HepG2 (cell line): ENCODE results near the gene TBX21. TPM values are rescaled to one million over a fixed set of nuclear protein-coding genes. Genes with fewer than 3 reads are reported as not detected.

Experiments used
- ATAC-seq: fragments of 200-7000 bp; cut with Tn5 transposase; 3 replicates; pipeline ENCODE4 v1.9.1; 2020; ENCODE audit warnings: mild to moderate bottlenecking, moderate library complexity
- BruUV-seq: library from RNA; stranded (reverse); fragments of 400-500 nt; replicated peaks from 2 replicates; lab custom pipeline; 2021; lab: Mats Ljungman, UMichigan
- CTCF ChIA-PET: fragments of 300-600 bp; formaldehyde crosslinking; extraction: SDS; loops from one replicate; lab custom pipeline; 2021; ENCODE audit warnings: low total read pairs, inconsistent platforms, low intra/inter-chr PET ratio; lab: Yijun Ruan, JAX
- POLR2A ChIA-PET: fragments of 350-600 bp; sonication (Branson Sonifier 250); formaldehyde crosslinking; loops from one replicate; lab custom pipeline; 2020; ENCODE audit warnings: antibody characterized with exemption, inconsistent platforms; lab: Yijun Ruan, JAX
- DNase-seq: peaks from one replicate; pipeline ENCODE4 v3.0.0-alpha.2; 2015; ENCODE audit warnings: low spot score
- FAIRE-seq: peaks from 3 replicates; lab custom pipeline; 2011; peaks lifted over from hg19 to GRCh38; lab: Jason Lieb, UNC
- H2AFZ ChIP-seq: one replicate; pipeline ENCODE4 v1.6.1; 2011; ENCODE audit warnings: low read length, inconsistent platforms
- H3K27ac ChIP-seq: fragments of 300-600 bp; 3 replicates; pipeline ENCODE4 v1.8.0; 2011; ENCODE audit warnings: mixed run types, mild to moderate bottlenecking, mixed read lengths, low read length, inconsistent platforms; ENCODE audit not compliant: insufficient read depth; ENCODE audit errors: extremely low read length
- H3K27me3 ChIP-seq, 2 experiments: fragments of 200-600 bp in 1 of 2; 2 replicates in 1 of 2; 3 replicates in 1 of 2; pipeline versions ENCODE4 v1.6.0 to v1.8.0; 2011; ENCODE audit warnings: low read length in 2 of 2, mild to moderate bottlenecking in 2 of 2, moderate library complexity in 2 of 2, inconsistent platforms in 1 of 2; ENCODE audit not compliant: insufficient read depth in 2 of 2, control insufficient read depth in 1 of 2
- H3K36me3 ChIP-seq, 2 experiments: fragments of 200-600 bp in 1 of 2; replicated peaks in 1 of 2; 2 replicates in 1 of 2; 3 replicates in 1 of 2; pipeline versions ENCODE4 v1.5.1 to v1.8.0; 2011; ENCODE audit warnings: low read length in 2 of 2, inconsistent platforms in 1 of 2; ENCODE audit not compliant: insufficient read depth in 2 of 2, control insufficient read depth in 1 of 2
- H3K4me1 ChIP-seq: 2 replicates; pipeline ENCODE4 v1.5.1; 2012; ENCODE audit warnings: low read length, inconsistent platforms; ENCODE audit not compliant: insufficient read depth
- H3K4me2 ChIP-seq: 2 replicates; pipeline ENCODE4 v1.6.0; 2011; ENCODE audit warnings: low read depth, low read length, inconsistent platforms
- H3K4me3 ChIP-seq, 3 experiments: fragments of 200-600 bp in 1 of 3; sonication (generic), shearing (Covaris generic) in 1 of 3; replicated peaks in 1 of 3; 2 replicates each; pipeline ENCODE4 v1.5.1; 2011 to 2016; ENCODE audit warnings: low read length in 3 of 3, inconsistent platforms in 2 of 3, low read depth in 2 of 3, mild to moderate bottlenecking in 2 of 3, control low read depth in 1 of 3, mixed read lengths in 1 of 3; ENCODE audit not compliant: insufficient read depth in 1 of 3
- H3K79me2 ChIP-seq: one replicate; pipeline ENCODE4 v1.6.1; 2011; ENCODE audit warnings: low read length, inconsistent platforms; ENCODE audit not compliant: insufficient read depth
- H3K9ac ChIP-seq: 2 replicates; pipeline ENCODE4 v1.6.0; 2011; ENCODE audit warnings: mild to moderate bottlenecking, low read depth, low read length, inconsistent platforms; ENCODE audit not compliant: insufficient read depth
- H3K9me3 ChIP-seq: 2 replicates; pipeline ENCODE4 v1.5.1; 2012; ENCODE audit warnings: mild to moderate bottlenecking, low read length
- H4K20me1 ChIP-seq: 2 replicates; pipeline ENCODE4 v1.6.0; 2011; ENCODE audit warnings: inconsistent platforms, mild to moderate bottlenecking, low read length, moderate library complexity; ENCODE audit not compliant: insufficient read depth
- AGO2 ChIP-seq: fragments of 200-400 bp; formaldehyde crosslinking; optimal IDR thresholded peaks from 2 replicates; pipeline ENCODE3; 2017; ENCODE audit warnings: mild to moderate bottlenecking, low read depth, low read length, moderate library complexity
- BHLHE40 ChIP-seq: IDR thresholded peaks from 2 replicates; pipeline ENCODE4 v1.6.1; 2011; ENCODE audit warnings: low read length, improper control_type of control experiment
- CHD2 ChIP-seq: IDR thresholded peaks from 2 replicates; pipeline ENCODE4 v1.6.1; 2011; ENCODE audit warnings: low read depth, low read length, improper control_type of control experiment
- HOXA3 ChIP-seq: sonication (generic); formaldehyde crosslinking; IDR thresholded peaks from 2 replicates; pipeline ENCODE4 v1.5.0; 2020; ENCODE audit warnings: missing genetic modification reagents
- MEF2D ChIP-seq: sonication (generic); formaldehyde crosslinking; IDR thresholded peaks from 2 replicates; pipeline ENCODE4 v1.5.1; 2020; ENCODE audit warnings: mild to moderate bottlenecking, missing genetic modification reagents
- PAF1 ChIP-seq: IDR thresholded peaks from 2 replicates; pipeline ENCODE4 v1.6.1; 2016; ENCODE audit warnings: missing genetic modification reagents, missing compliant biosample characterization
- PLRG1 ChIP-seq: fragments of 450-650 bp; conservative IDR thresholded peaks from 2 replicates; pipeline ENCODE4 v1.6.1; 2016
- RAD21 ChIP-seq: fragments of 450-650 bp; formaldehyde crosslinking; IDR thresholded peaks from 2 replicates; pipeline ENCODE4 v1.5.0; 2020; ENCODE audit warnings: mild to moderate bottlenecking
- RFX1 ChIP-seq: fragments of 450-650 bp; IDR thresholded peaks from 2 replicates; pipeline ENCODE4 v1.6.1; 2017
- RXRA ChIP-seq: sonication (generic); formaldehyde crosslinking; IDR thresholded peaks from 2 replicates; pipeline ENCODE4 v1.5.1; 2020; ENCODE audit warnings: missing genetic modification reagents
- SIX4 ChIP-seq: sonication (generic); formaldehyde crosslinking; IDR thresholded peaks from 2 replicates; pipeline ENCODE4 v1.4.0; 2020; ENCODE audit warnings: missing genetic modification reagents
- SMAD1 ChIP-seq: sonication (generic); formaldehyde crosslinking; IDR thresholded peaks from 2 replicates; pipeline ENCODE4 v1.4.0; 2020; ENCODE audit warnings: missing genetic modification reagents, low read depth, mild to moderate bottlenecking, borderline replicate concordance
- SMC3 ChIP-seq: IDR thresholded peaks from 2 replicates; pipeline ENCODE4 v1.6.1; 2011; ENCODE audit warnings: low read length, improper control_type of control experiment
- STAG1 ChIP-seq: sonication (generic); formaldehyde crosslinking; IDR thresholded peaks from 2 replicates; pipeline ENCODE4 v1.4.0; 2020; ENCODE audit warnings: missing genetic modification reagents
- ZNF274 ChIP-seq: sonication (generic); formaldehyde crosslinking; IDR thresholded peaks from 2 replicates; pipeline ENCODE4 v1.5.1; 2020; ENCODE audit warnings: mild to moderate bottlenecking, missing genetic modification reagents
- WGBS: methylation state at CpG from one replicate; pipeline ENCODE4 v1.1.6; 2017; ENCODE audit warnings: low lambda C conversion rate; 5-methylcytosine and 5-hydroxymethylcytosine counted together
- in situ Hi-C: cut with HindIII; loops from 2 replicates; pipeline ENCODE4 v1.10.0; 2017; ENCODE audit warnings: low pct_unique_long_range_greater_than_20kb; ENCODE audit not compliant: extremely low pct_ligation_motif_present
- intact Hi-C: fragments of 100-400 bp; cut with micrococcal nuclease; formaldehyde crosslinking; loops from one replicate; pipeline ENCODE4 v1.10.0; 2022; ENCODE audit not compliant: unreplicated experiment
- polyA plus RNA-seq, 8 experiments: library from polyadenylated mRNA; depleted of rRNA in 3 of 8; stranded (reverse) in 7 of 8; unstranded in 1 of 8; fragments of >200 nt; fragmentation: Illumina TruSeq in 4 of 8; extraction: Trizol in 4 of 8; gene quantifications; 2 replicates each; pipeline versions ENCODE4 v1.2.1 to v1.2.3, GENCODE V29; 2011 to 2016; ENCODE audit warnings: low read depth in 4 of 8, missing spikeins in 1 of 8, mixed read lengths in 1 of 8; ENCODE audit not compliant: insufficient read depth in 1 of 8
- total RNA-seq, 5 experiments: library from RNA; depleted of rRNA; stranded (reverse); fragments of >200 nt; fragmentation: Illumina TruSeq; extraction: Trizol; gene quantifications; 2 replicates each; pipeline ENCODE4 v1.2.3, GENCODE V29; 2016; ENCODE audit warnings: low read depth in 1 of 5
- TF ChIP-seq, protein P1 (sequence below): IDR thresholded peaks from 2 replicates; pipeline ENCODE4 v1.6.1; 2016; ENCODE audit warnings: missing genetic modification reagents, missing compliant biosample characterization

TBX21 gene
- total and polyA plus RNA-seq, 2 of the 13 experiments (the other 11 are each of a cell fraction or from before 2014, with no cell fraction given) = not detected

DNA sequence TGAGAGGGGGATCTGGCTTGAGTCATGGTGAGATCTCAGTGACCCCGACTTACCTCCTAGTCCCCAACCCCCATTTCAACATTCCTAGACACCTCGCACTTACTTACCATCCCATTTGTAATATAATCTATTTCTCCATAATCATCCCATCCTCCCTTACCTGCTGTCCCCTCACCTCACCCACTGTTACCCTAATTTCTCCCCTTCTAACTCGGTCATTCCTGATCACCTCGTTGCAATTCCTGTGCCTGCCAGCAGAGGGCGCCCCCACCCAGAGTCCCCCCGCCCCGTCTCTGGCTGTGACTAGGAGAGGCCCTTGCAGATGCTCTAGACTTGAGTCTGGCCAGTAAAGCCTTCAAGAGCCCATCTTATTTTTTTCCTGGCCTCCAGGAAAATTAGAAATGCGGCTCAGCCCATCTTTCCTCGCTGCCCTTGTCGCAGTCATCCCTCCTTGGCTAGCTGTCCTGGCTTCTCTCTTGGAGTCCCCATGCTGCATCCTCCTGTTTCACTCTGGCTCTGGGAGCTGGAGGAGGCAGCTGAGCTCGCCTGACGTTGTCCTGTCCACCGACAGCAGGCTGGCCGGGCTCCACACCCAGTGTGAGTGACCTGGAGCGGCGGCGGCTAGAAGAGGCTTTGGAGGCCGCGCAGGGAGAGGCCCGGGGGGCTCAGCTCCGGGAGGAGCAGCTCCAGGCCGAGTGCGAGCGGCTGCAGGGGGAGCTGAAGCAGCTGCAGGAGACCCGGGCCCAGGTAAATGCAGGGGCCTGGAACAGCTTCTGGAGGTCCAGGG, 34.1 kb upstream of the TBX21 start (continued):
- TF ChIP-seq SMC3 (peak; percentile 58), SMAD1 (CRISPR knock-in tag) (0 out of 2 replicates have a peak, but pooled peaks have one; percentile 6), RXRA (no peak), PAF1 (CRISPR knock-in tag) (no peak), RAD21 (peak; percentile 55; the same call in 1 of the 2 replicates), STAG1 (CRISPR knock-in tag) (peak; percentile 46), BHLHE40 (0 out of 2 replicates have a peak, but pooled peaks have one; percentile 5), AGO2 (peak; percentile 27)

DNA sequence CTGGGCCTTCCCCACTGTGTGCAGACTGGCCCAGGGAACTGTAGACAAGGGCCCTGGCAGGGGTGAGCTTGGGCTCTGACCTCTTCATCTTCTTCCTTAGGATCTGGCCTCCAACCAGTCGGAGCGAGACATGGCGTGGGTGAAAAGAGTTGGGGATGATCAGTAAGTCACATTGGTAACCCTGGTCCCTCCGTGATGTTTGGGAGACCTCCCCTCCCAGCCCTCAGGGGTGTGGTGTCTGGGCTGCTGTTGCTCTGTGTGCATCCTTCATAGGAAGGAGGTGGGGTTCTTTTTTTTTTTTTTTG, 33.5 kb upstream of the TBX21 start:
- H4K20me1 ChIP-seq = no peaks in the 10 kb centered on the region
- WGBS = 94% methylated on average over 4 of the region's 4 CpGs
- no peak overlapping the region for H3K4me2 ChIP-seq
- no peak overlapping the region for H2AFZ ChIP-seq
- no peak overlapping the region for H3K4me3 ChIP-seq
- in situ Hi-C loops (no loop called here), intact Hi-C loops (loop anchor here (2.0 kb wide), 1 partner anchor 43 kb away; no protein-coding TSS in a partner anchor)
- ATAC-seq = no peak
- BruUV-seq = no TSS peak
- ChIA-PET POLR2A (no interaction called here), CTCF (interaction anchor here (0.6 to 1.5 kb wide), 3 partner anchors 18 to 46 kb away, joined by 3 to 5 read pairs (median 3); no protein-coding TSS in a partner anchor)
- peaks cover 0 to 1% of the 10 kb centered on the region in 2 experiments; a peak in 1 of 5 replicates for H3K36me3 ChIP-seq
- no peak overlapping the region for H3K9ac ChIP-seq
- H3K27ac ChIP-seq = no peak overlapping the region
- DNase-seq = no peak
- peaks cover 18% of the 10 kb centered on the region for H3K4me1 ChIP-seq
- no peaks in the 10 kb centered on the region for H3K27me3 ChIP-seq
- H3K79me2 ChIP-seq = no peaks in the 10 kb centered on the region
- H3K9me3 ChIP-seq = no peaks in the 10 kb centered on the region
- no peak for TF ChIP-seq CHD2
- no peak for TF ChIP-seq SIX4 (CRISPR knock-in tag)
- TF ChIP-seq RFX1 = no peak
- no peak for TF ChIP-seq HOXA3 (CRISPR knock-in tag)
- TF ChIP-seq MEF2D (CRISPR knock-in tag) = no peak
- no peak for TF ChIP-seq ZNF274 (CRISPR knock-in tag)
- TF ChIP-seq, protein P1, sequence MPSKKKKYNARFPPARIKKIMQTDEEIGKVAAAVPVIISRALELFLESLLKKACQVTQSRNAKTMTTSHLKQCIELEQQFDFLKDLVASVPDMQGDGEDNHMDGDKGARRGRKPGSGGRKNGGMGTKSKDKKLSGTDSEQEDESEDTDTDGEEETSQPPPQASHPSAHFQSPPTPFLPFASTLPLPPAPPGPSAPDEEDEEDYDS (CRISPR knock-in tag) = no peak
- TF ChIP-seq PLRG1 = no peak
- no peak for FAIRE-seq
